ENCODE measurements around the gene SOCS1.
"Not testable (repeated sequence)": the region's sequence is repeated elsewhere in the genome, so short reads cannot be mapped to it uniquely, and the experiment has no call there.

Gene SOCS1

GRCh38 chr16:11232852-11233726, 22.9 kb downstream of the SOCS1 start:
- no peak for DNase-seq (ENCODE audit: low read depth)
- H3K4me3 ChIP-seq (ENCODE audit: low read depth, low read length): no peak overlapping the region

DNA sequence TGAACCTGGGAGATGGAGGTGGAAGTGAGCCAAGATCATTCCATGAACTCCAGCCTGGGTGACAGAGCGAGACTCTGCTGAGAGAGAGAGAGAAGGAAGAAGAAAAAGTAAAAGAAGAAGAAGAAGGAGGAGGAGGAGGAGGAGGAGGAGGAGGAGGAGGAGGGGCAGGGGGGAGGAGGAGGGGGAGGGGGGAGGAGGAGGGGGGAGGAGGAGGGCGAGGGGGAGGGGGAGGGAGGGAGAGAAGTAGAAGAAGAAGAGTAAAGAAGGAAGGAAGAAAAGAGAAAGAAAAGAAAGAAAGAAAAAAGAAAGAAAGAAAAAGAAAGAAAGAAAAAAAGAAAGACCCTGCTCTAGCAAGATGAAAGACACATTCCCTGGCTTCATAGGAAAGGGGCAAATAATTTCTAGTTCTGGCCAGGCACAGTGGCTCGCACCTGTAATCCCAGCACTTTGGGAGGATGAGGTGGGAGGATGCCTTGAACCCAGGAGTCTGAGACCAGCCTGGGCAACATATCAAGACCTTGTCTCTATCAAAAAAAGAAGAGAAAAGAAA, 23.6 kb downstream of the SOCS1 start:
- H3K4me3 ChIP-seq (ENCODE audit: low read depth, low read length): no peak overlapping the region
- no peak for DNase-seq (ENCODE audit: low read depth)

GRCh38 chr16:11231367-11231970, 24.5 kb downstream of the SOCS1 start:
- no peak for DNase-seq (ENCODE audit: low read depth)
- H3K4me3 ChIP-seq (ENCODE audit: low read depth, low read length): no peak overlapping the region

- no peak for DNase-seq (ENCODE audit: low read depth)
- no peak overlapping the region for H3K4me3 ChIP-seq (ENCODE audit: low read depth, low read length)
These were observed 26.1 kb downstream of the SOCS1 start for GRCh38 chr16:11229906-11230305.

DNA sequence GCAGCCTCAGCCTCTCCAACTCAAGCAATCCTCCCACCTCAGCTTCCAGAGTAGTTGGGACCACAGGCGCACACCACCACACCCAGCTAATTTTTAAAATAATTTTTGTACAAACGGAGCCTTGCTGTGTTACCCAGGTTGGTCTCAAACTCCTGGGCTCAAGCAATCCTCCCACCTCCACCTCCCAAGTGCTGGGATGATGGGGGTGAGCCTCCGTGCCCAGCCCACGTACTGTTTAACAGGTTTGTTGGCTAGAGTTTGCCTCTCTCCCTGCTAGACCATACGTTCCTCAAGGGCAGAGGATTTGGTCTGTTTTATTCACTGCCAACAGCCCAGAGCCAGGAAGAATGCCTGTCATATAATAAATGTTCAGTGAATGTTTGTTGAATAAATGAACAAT, 26.6 kb downstream of the SOCS1 start:
- no peak overlapping the region for H3K4me3 ChIP-seq (ENCODE audit: low read depth, low read length)
- DNase-seq (ENCODE audit: low read depth): no peak

DNA sequence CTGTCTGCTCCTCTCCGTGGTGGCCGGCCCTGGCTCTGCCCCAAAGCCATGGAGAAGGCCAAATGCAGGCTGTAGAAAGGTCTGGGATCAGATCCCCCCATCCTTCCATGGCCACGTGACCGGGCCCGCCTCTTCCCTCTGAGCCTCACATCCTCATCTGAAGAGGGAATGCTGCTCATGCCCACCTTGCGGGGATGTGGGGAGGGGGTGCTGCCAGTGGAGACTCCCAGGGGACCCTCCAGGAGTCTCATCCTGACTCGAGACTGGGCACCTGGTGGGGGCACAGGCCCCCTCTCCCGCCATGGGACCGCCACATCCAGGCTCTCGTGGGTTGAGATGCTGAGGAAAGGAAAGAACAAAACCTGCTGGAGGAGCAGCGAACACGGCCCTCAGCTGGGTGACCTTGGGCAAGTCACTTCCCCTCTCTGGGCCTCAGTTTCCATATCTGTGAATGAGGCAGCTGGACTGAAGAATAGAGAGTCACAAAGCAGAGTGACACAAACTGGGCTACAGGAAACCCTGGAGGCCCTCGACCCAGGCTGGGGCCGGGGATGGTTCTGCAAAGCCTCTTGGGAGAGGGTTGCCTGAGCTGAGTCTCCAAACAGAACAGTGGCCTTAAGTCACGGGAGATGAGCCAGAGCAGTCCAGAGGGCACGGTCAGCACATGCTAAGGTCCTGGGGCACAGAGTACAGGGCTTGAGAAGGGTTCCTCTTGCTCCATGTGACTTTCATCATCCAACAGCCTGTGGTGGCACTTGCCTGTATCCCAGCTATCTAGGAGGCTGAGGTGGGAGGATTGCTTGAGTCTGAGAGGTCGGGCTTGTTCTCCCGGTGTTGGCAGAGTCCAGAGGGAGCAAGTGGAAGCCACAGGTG, 30.1 kb downstream of the SOCS1 start:
- DNase-seq (ENCODE audit: low read depth): no peak
- no peak overlapping the region for H3K4me3 ChIP-seq (ENCODE audit: low read depth, low read length)

- H3K4me3 ChIP-seq (ENCODE audit: low read depth, low read length): no peak overlapping the region
- no peak for DNase-seq (ENCODE audit: low read depth)
These were observed 30.9 kb downstream of the SOCS1 start for GRCh38 chr16:11224894-11225676.

DNA sequence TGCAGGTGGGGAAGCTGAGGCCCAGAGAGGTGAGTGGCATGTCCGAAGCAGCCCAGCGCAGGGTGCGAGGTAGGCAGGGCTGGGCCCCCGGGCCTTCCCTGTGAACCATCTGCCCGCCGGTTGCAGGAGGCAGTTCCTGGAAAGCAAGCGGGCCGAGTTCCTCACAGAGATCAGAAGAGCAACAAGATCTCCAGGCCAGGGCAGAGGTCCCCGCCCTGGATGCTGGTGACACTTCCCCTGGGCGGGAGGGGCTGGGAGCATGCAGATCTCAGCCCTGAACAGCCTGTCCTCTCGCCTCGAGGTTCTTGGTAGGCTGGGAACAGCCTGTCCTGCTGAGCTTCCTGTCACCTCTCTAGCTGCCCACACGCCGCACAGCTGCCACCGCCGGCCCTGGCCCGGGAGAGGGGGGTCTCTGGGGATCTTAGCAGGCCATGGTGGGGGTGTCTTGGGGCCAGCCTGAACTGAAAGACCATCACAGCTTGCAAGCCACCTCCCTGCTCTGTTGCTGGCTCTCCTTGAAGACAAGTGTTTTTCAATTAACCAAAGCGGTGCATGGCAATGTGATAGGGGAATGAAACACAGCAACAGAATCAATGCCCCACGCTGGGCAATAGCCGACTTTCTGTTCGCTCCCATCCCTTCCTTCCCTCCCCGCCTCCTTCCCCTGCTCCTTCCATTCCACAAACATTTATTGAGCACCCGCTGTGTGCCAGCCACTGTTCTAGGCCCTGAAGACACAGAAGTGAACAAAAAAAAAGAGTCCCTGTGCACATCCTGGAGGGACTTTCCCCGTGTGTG, 31.7 kb downstream of the SOCS1 start:
- no peak overlapping the region for H3K4me3 ChIP-seq (ENCODE audit: low read depth, low read length)
- no peak for DNase-seq (ENCODE audit: low read depth)

GRCh38 chr16:11220507-11220906, 35.5 kb downstream of the SOCS1 start:
- H3K4me3 ChIP-seq (ENCODE audit: low read depth, low read length); DNase-seq (ENCODE audit: low read depth): not testable (repeated sequence)

- DNase-seq (ENCODE audit: low read depth): no peak
- H3K4me3 ChIP-seq (ENCODE audit: low read depth, low read length): no peak overlapping the region
These were observed 36.8 kb downstream of the SOCS1 start for GRCh38 chr16:11219178-11219577.

DNA sequence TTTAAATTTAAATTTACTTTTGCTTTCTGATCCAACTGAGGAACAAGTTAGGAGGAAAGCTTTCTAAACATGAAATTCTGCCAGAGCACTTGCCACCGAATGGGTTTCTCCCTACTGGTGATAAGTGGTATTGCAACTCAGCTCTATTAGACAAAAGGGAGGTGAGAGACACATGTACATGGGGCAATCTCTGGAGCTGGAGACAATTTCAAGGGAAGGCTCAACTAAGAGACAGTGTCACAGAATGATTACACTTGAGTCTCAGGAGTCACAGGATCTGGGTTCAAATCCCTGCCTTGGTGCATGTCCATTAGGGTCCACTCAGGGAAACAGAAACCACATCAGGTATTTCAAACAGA, 37.4 kb downstream of the SOCS1 start:
- no peak for DNase-seq (ENCODE audit: low read depth)
- no peak overlapping the region for H3K4me3 ChIP-seq (ENCODE audit: low read depth, low read length)

GRCh38 chr16:11217651-11218603, 38.1 kb downstream of the SOCS1 start:
- DNase-seq (ENCODE audit: low read depth): no peak

GRCh38 chr16:11215935-11216556, 40.0 kb downstream of the SOCS1 start:
- H3K4me3 ChIP-seq (ENCODE audit: low read depth, low read length): no peak overlapping the region
- no peak for DNase-seq (ENCODE audit: low read depth)

More at GRCh38 chr16:11217651-11218603, 38.1 kb downstream of the SOCS1 start:
- no peak overlapping the region for H3K4me3 ChIP-seq (ENCODE audit: low read depth, low read length)

DNA sequence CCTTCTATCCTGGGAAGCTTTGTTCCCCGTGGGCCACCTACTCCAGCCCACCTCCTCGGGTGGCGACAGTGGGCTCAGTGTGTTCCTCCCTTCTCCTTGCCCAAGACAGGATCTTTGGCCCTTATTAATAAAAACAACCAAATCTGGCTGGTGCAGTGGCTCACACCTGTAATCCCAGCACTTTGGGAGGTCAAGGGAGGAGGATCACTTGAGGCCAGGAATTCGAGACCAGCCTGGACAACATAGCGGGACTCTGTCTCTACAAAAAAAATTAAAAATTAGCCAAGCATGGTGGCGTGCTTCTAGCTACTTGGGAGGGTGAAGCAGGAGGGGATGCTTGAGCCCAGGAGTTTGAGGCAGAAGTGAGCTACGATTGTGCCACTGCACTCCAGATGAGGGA, 42.2 kb downstream of the SOCS1 start:
- no peak overlapping the region for H3K4me3 ChIP-seq (ENCODE audit: low read depth, low read length)
- DNase-seq (ENCODE audit: low read depth): no peak

DNA sequence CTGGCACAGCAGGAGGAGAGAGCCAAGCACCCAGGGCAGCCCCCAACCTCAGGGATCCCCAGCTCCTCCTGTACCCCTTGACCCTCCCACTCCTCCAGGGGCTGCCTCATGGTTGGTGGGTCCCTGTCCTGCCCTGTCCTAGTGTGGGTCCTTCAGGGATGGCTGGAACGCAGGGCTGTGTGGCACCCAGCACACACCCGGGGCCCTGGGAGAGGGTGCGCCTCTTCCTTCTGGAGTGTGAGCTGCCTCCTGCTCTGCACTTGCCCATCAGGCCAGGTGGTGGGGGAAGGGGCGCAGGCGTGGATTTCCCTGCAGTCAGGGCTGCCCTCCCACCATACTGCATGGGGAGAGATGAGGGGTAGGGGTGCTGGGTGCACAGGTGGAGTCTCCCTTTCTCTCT, 42.6 kb downstream of the SOCS1 start:
- H3K4me3 ChIP-seq (ENCODE audit: low read depth, low read length): no peak overlapping the region
- no peak for DNase-seq (ENCODE audit: low read depth)

DNA sequence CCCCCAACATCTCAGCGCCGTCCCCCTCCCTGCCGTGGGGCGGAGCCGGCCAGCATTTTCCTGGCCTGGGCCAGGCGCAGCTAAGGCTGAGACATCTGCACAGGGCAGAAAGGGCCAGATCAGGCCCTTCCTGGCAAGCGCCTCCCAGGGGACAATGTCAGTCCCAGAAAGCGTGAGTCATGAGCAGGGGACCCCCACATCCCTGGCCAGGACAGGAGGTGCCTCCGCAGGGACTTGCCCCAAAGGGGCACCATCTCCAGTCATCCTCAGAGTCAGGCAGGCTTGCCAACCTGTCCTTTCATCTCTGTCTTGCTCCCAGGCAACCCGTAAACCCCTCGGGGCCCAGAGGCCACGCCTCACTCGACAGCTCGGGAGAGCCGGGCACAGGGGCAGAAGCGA, 43.2 kb downstream of the SOCS1 start:
- H3K4me3 ChIP-seq (ENCODE audit: low read depth, low read length): no peak overlapping the region
- DNase-seq (ENCODE audit: low read depth): no peak

Measured in skeletal muscle cell (primary cell).